Muscle layer of duodenum (tissue), 2 donors: ENCODE measurements around the gene RDH8.

ENCODE experiments used
- H3K27ac ChIP-seq: one replicate; pipeline ENCODE4 v1.7.0; 2013; ENCODE audit warnings: mild to moderate bottlenecking, low read length
- H3K27me3 ChIP-seq: one replicate; pipeline ENCODE4 v1.7.0; 2013; ENCODE audit warnings: low read depth, mild to moderate bottlenecking, control low read depth, low read length
- H3K36me3 ChIP-seq, 2 donors: one replicate each; pipeline ENCODE4 v1.7.0; 2013; ENCODE audit warnings: low read length in 2 of 2, control low read depth in 1 of 2, mild to moderate bottlenecking in 1 of 2; ENCODE audit not compliant: insufficient read depth in 2 of 2, control insufficient read depth in 1 of 2
- H3K4me1 ChIP-seq, 2 donors: one replicate each; pipeline ENCODE4 v1.7.0; 2013; ENCODE audit warnings: low read length in 2 of 2, mild to moderate bottlenecking in 2 of 2, control low read depth in 1 of 2, moderate library complexity in 1 of 2; ENCODE audit not compliant: insufficient read depth in 2 of 2, control insufficient read depth in 1 of 2
- H3K4me3 ChIP-seq, 2 donors: one replicate each; pipeline ENCODE4 v1.7.0; 2013; ENCODE audit warnings: low read length in 2 of 2, low read depth in 1 of 2, mild to moderate bottlenecking in 1 of 2
- H3K9me3 ChIP-seq, 2 donors: one replicate each; pipeline ENCODE4 v1.7.0; 2013; ENCODE audit warnings: low read length in 2 of 2, control low read depth in 1 of 2, mild to moderate bottlenecking in 1 of 2; ENCODE audit not compliant: control insufficient read depth in 1 of 2
- donor health status: healthy.

The RDH8 gene, protein sequence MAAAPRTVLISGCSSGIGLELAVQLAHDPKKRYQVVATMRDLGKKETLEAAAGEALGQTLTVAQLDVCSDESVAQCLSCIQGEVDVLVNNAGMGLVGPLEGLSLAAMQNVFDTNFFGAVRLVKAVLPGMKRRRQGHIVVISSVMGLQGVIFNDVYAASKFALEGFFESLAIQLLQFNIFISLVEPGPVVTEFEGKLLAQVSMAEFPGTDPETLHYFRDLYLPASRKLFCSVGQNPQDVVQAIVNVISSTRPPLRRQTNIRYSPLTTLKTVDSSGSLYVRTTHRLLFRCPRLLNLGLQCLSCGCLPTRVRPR

GRCh38 chr19:10013316-10013715 is at the start of gene RDH8:
RDH8 (plus strand) TSS chr19:10013483; CDS start chr19:10013498, 15 bp downstream.
- no peak within 1 kb of the TSS for H3K27ac ChIP-seq
- H3K9me3 ChIP-seq, result no peaks in the 10 kb centered on the region
- peaks cover 0 to 21% of the 10 kb centered on the region in 2 donors for H3K4me1 ChIP-seq
- no peak within 1 kb of the TSS for H3K4me3 ChIP-seq
- H3K36me3 ChIP-seq, result no peaks in the 10 kb centered on the region
- H3K27me3 ChIP-seq, result peaks cover 18% of the 10 kb centered on the region

GRCh38 chr19:9966024-9966423 is 47.3 kb upstream of the RDH8 start:
- Histone ChIP-seq H3K27me3 (no peaks in the 10 kb centered on the region), H3K36me3 (peaks cover 0 to 15% of the 10 kb centered on the region in 2 donors), H3K4me1 (peaks cover 0 to 5% of the 10 kb centered on the region in 2 donors), H3K9me3 (no peaks in the 10 kb centered on the region), H3K27ac (no peak overlapping the region), H3K4me3 (no peak overlapping the region)

GRCh38 chr19:9966448-9966847 is 46.8 kb upstream of the RDH8 start:
- Histone ChIP-seq H3K27ac (no peak overlapping the region), H3K36me3 (peaks cover 0 to 13% of the 10 kb centered on the region in 2 donors), H3K4me3 (no peak overlapping the region), H3K27me3 (no peaks in the 10 kb centered on the region), H3K9me3 (no peaks in the 10 kb centered on the region), H3K4me1 (peaks cover 0 to 5% of the 10 kb centered on the region in 2 donors)

DNA sequence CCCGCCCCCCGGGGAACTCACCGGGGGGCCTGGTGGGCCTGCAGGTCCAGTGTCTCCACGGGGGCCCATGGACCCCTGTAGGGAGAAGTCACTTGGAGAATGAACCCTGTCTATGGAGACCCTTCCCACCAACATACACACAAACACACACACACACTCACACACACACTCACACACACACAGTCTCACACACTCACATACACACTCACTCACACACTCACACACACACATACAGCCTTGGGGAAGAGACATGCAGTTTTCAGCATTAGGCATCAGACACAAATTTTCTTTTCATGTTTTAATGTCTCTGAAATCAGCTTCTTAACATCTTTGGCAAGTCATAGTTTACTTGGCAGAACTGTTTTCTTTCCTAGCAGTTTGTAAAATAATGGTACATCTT is 46.0 kb upstream of the RDH8 start:
- H3K36me3 ChIP-seq, result peaks cover 0 to 12% of the 10 kb centered on the region in 2 donors
- no peak overlapping the region for H3K27ac ChIP-seq
- H3K9me3 ChIP-seq, result no peaks in the 10 kb centered on the region
- no peaks in the 10 kb centered on the region for H3K27me3 ChIP-seq
- H3K4me3 ChIP-seq, result no peak overlapping the region
- peaks cover 0 to 5% of the 10 kb centered on the region in 2 donors for H3K4me1 ChIP-seq

DNA sequence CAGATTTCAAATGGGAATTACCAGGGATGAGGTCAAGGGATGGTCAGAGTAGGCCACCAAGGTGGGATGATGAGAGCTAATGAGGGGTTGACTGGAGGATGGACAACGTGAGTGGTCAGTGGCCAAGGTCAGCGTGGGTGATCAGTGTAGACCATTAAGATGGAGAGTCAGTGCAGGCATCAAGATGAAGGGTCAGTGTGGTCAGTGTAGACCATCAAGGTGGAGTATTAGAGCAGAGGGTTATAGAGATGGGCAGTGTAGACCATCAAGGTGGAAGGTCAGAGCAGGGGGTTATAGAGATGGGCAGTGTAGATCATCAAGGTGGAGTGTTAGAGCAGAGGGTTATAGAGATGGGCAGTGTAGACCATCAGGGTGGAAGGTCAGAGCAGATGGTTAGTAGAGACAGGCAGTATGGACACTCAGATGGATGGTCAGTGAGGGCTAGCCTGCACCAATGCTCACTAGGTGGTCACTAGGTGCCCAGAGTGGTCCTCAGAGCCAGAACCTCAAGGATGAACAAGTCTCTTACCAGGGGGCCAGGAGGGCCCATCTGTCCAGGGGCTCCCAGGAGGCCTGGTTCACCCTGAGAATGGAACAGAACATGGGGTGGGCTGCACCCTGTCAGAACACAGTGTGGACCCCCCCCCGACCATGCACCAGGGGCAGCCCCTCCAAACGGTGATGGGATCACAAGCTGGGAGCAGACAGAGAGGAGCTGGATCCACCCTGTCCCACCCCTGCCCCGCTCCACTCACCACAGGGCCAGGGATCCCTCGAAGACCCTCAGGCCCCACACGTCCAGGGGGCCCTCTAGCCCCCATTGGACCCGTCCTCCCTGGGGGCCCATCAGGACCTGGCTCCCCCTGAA is 44.2 kb upstream of the RDH8 start:
- H3K9me3 ChIP-seq, result no peaks in the 10 kb centered on the region
- H3K27me3 ChIP-seq, result no peaks in the 10 kb centered on the region
- H3K4me3 ChIP-seq, result no peak overlapping the region
- peaks cover 0 to 5% of the 10 kb centered on the region in 2 donors for H3K4me1 ChIP-seq
- H3K27ac ChIP-seq, result no peak overlapping the region
- peaks cover 0 to 21% of the 10 kb centered on the region in 2 donors for H3K36me3 ChIP-seq

DNA sequence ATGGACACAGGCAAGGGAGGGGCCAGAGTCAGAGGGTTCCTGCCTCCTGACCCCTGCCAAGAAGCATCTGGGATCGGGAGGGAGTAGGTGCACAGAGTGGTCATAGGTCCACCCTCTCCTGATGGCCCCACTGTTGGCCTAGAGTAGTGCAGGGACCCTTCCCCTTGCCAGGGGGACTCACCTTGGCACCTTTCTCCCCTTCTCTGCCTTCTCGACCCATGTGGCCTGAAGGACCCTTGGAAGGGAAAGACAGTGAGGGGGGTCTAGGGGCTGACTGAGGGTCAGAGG is 43.7 kb upstream of the RDH8 start:
- H3K9me3 ChIP-seq, result no peaks in the 10 kb centered on the region
- H3K27ac ChIP-seq, result no peak overlapping the region
- H3K4me3 ChIP-seq, result no peak overlapping the region
- H3K4me1 ChIP-seq, result peaks cover 0 to 5% of the 10 kb centered on the region in 2 donors
- no peaks in the 10 kb centered on the region for H3K27me3 ChIP-seq
- H3K36me3 ChIP-seq, result peaks cover 0 to 27% of the 10 kb centered on the region in 2 donors

DNA sequence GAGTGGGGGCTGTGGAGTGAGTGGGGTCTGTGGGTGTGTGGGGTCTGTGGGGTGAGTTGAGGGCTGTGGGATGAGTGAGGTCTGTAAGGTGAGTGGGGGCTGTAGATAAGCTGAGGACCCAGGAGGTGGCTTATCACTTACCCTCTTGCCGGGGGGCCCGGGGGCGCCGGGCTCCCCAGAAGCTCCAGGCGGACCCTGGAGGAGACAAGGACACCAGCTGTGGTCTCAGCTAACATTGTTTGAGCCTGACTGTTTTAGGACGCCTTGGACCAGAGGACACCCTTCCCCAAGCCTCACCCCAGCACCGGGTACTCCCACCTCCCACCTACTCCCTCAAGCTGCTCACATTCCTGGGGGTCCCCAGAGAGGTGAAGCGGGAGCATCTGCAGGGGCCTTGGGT is 42.8 kb upstream of the RDH8 start:
- H3K4me3 ChIP-seq, result no peak overlapping the region
- peaks cover 0 to 5% of the 10 kb centered on the region in 2 donors for H3K4me1 ChIP-seq
- peaks cover 0 to 28% of the 10 kb centered on the region in 2 donors for H3K36me3 ChIP-seq
- no peak overlapping the region for H3K27ac ChIP-seq
- H3K27me3 ChIP-seq, result no peaks in the 10 kb centered on the region
- no peaks in the 10 kb centered on the region for H3K9me3 ChIP-seq

DNA sequence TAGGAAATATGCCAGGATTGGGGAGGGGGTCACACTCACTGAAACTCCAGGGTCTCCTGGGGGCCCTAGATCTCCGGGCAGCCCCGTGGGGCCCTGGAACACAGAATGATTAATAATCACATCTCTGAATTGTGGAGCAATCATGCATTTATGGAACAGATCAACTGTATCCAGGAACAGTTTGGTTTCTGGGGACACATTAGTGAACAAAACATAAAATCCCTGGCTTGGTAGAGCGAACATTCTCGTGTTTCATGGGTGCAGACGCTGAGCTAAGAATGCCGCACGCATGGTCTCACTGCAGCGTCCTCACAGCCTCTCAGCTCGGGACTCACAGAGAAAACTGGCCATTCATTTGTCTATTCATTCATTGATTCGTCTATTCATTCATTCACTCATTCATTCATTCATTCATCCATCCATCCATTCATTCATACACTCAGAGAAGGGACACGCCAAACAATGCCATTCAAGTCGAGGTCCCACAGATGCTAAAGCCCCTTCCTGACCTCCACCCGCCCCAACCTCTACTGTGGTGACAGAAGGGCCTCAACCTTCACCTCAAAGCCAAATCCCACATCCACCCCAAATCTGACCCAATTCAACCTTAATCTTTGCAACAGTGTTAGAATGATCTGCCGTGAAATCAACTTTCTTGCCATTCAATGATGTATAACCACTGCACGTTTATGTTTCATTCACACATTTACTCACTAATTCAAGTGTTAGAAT is 42.0 kb upstream of the RDH8 start:
- Histone ChIP-seq H3K9me3 (no peaks in the 10 kb centered on the region), H3K27ac (no peak overlapping the region), H3K27me3 (no peaks in the 10 kb centered on the region), H3K4me1 (peaks cover 0 to 4% of the 10 kb centered on the region in 2 donors), H3K36me3 (peaks cover 8 to 30% of the 10 kb centered on the region in 2 donors), H3K4me3 (no peak overlapping the region)

- Histone ChIP-seq H3K4me3 (no peak overlapping the region), H3K36me3 (peaks cover 8 to 34% of the 10 kb centered on the region in 2 donors), H3K9me3 (no peaks in the 10 kb centered on the region), H3K4me1 (no peaks in the 10 kb centered on the region), H3K27ac (no peak overlapping the region), H3K27me3 (no peaks in the 10 kb centered on the region)
These were observed 41.2 kb upstream of the RDH8 start for GRCh38 chr19:9972103-9972502.

- H3K27me3 ChIP-seq, result no peaks in the 10 kb centered on the region
- H3K36me3 ChIP-seq, result peaks cover 13 to 15% of the 10 kb centered on the region in 2 donors
- no peaks in the 10 kb centered on the region for H3K9me3 ChIP-seq
- no peak overlapping the region for H3K27ac ChIP-seq
- H3K4me1 ChIP-seq, result peaks cover 0 to 6% of the 10 kb centered on the region in 2 donors
- no peak overlapping the region for H3K4me3 ChIP-seq
These were observed 31.6 kb upstream of the RDH8 start for GRCh38 chr19:9981406-9982260.
